Transverse colon (tissue), 3 donors: ENCODE results near the gene VCX3B.

Experiments used
- CTCF ChIP-seq, 5 experiments: fragments of 200-600 bp in 3 of 5; fragments of 450-650 bp in 2 of 5; sonication (generic) in 3 of 5; IDR thresholded peaks; 1 replicate in 2 of 5; 2 replicates in 3 of 5; pipeline ENCODE4 v1.5.1; 2016 to 2017; ENCODE audit warnings: antibody characterized with exemption in 5 of 5, inconsistent platforms in 3 of 5, mild to moderate bottlenecking in 2 of 5, moderate library complexity in 1 of 5
- EP300 ChIP-seq: sonication (generic); formaldehyde crosslinking; IDR thresholded peaks from one replicate; pipeline ENCODE4 v1.6.1; 2017; ENCODE audit warnings: antibody characterized with exemption, low read depth
- POLR2A ChIP-seq: fragments of 450-650 bp; IDR thresholded peaks from one replicate; pipeline ENCODE4 v1.6.1; 2016; ENCODE audit warnings: antibody characterized with exemption, mild to moderate bottlenecking, moderate library complexity

- no peak for TF ChIP-seq CTCF (IDR thresholded peaks at IDR 0.05)
- TF ChIP-seq POLR2A = no peak
- TF ChIP-seq EP300 = no peak
Measured at GRCh38 chrX:8455557-8455956, 9.1 kb upstream of the VCX3B start.
